IMR-90 (cell line): ENCODE results near the gene AP4S1. TPM values are rescaled to one million over a fixed set of nuclear protein-coding genes. Genes with fewer than 3 reads are reported as not detected.
A peak's percentile ranks its signal among the peaks of the same experiment; 100 is the strongest.

Experiments
- ATAC-seq: fragments of 200-7000 bp; cut with Tn5 transposase; 2 replicates; pipeline ENCODE4 v1.9.1; 2020; ENCODE audit warnings: low read depth, mild to moderate bottlenecking, moderate library complexity
- BruUV-seq: library from RNA; stranded (reverse); fragments of 400-500 nt; replicated peaks from 2 replicates; lab custom pipeline; 2021; lab: Mats Ljungman, UMichigan
- CTCF ChIA-PET: fragments of 300-600 bp; formaldehyde crosslinking; extraction: SDS; loops from one replicate; lab custom pipeline; 2021; ENCODE audit warnings: antibody characterized with exemption; lab: Yijun Ruan, JAX
- POLR2A ChIA-PET: fragments of 300-600 bp; sonication (Branson Sonifier 250); formaldehyde crosslinking; loops from one replicate; lab custom pipeline; 2022; ENCODE audit warnings: antibody characterized with exemption; ENCODE audit not compliant: unreplicated experiment; lab: Charles Lee
- DNase-seq: peaks from one replicate; pipeline ENCODE4 v3.0.0; 2013
- H2AFZ ChIP-seq: replicated peaks from 2 replicates; pipeline ENCODE3; 2013; ENCODE audit warnings: low read length, mild to moderate bottlenecking; ENCODE audit not compliant: poor library complexity
- H2AK5ac ChIP-seq: 2 replicates; pipeline ENCODE4 v1.6.1; 2013; ENCODE audit warnings: low read depth, low read length, inconsistent platforms
- H2AK9ac ChIP-seq: replicated peaks from 2 replicates; pipeline ENCODE3; 2013; ENCODE audit warnings: mild to moderate bottlenecking, low read depth, low read length, moderate library complexity; ENCODE audit not compliant: poor library complexity
- H2BK120ac ChIP-seq: 2 replicates; pipeline ENCODE4 v1.6.1; 2013; ENCODE audit warnings: low read depth, low read length, inconsistent platforms
- H2BK15ac ChIP-seq: 3 replicates; pipeline ENCODE4 v1.6.1; 2013; ENCODE audit warnings: low read depth, low read length, inconsistent platforms
- H2BK20ac ChIP-seq: 2 replicates; pipeline ENCODE4 v1.6.1; 2013; ENCODE audit warnings: low read depth, mild to moderate bottlenecking, inconsistent platforms, low read length, moderate library complexity
- H2BK5ac ChIP-seq: 2 replicates; pipeline ENCODE4 v1.6.1; 2013; ENCODE audit warnings: mild to moderate bottlenecking, low read depth, low read length, inconsistent platforms; ENCODE audit not compliant: poor library complexity, severe bottlenecking
- H3K14ac ChIP-seq: replicated peaks from 2 replicates; pipeline ENCODE4 v1.6.1; 2013; ENCODE audit warnings: low read depth, low read length, inconsistent platforms
- H3K18ac ChIP-seq: 2 replicates; pipeline ENCODE4 v1.6.1; 2013; ENCODE audit warnings: low read depth, low read length, control low read depth
- H3K23ac ChIP-seq: 2 replicates; pipeline ENCODE4 v1.6.1; 2013; ENCODE audit warnings: low read depth, low read length, inconsistent platforms
- H3K27ac ChIP-seq: 2 replicates; pipeline ENCODE4 v1.5.1; 2013; ENCODE audit warnings: mild to moderate bottlenecking, control low read depth, low read length; ENCODE audit not compliant: insufficient read depth
- H3K27me3 ChIP-seq: 2 replicates; pipeline ENCODE4 v1.6.1; 2013; ENCODE audit warnings: low read length; ENCODE audit not compliant: control insufficient read depth, insufficient read depth
- H3K36me3 ChIP-seq: 2 replicates; pipeline ENCODE4 v1.6.1; 2013; ENCODE audit warnings: low read length, mixed read lengths; ENCODE audit not compliant: control insufficient read depth, insufficient read depth
- H3K4ac ChIP-seq: 2 replicates; pipeline ENCODE4 v1.6.1; 2013; ENCODE audit warnings: low read depth, low read length, inconsistent platforms
- H3K4me1 ChIP-seq: 2 replicates; pipeline ENCODE4 v1.6.1; 2013; ENCODE audit warnings: low read length, mixed read lengths; ENCODE audit not compliant: control insufficient read depth, insufficient read depth
- H3K4me2 ChIP-seq: 2 replicates; pipeline ENCODE4 v1.6.1; 2013; ENCODE audit warnings: low read depth, mild to moderate bottlenecking, control low read depth, low read length, moderate library complexity
- H3K4me3 ChIP-seq: 2 replicates; pipeline ENCODE4 v1.5.1; 2013; ENCODE audit warnings: low read depth, mild to moderate bottlenecking, control low read depth, low read length, moderate library complexity; ENCODE audit not compliant: insufficient read depth
- H3K56ac ChIP-seq: 2 replicates; pipeline ENCODE4 v1.6.1; 2013; ENCODE audit warnings: low read length, inconsistent platforms; ENCODE audit not compliant: insufficient read depth; ENCODE audit errors: extremely low read depth
- H3K79me1 ChIP-seq, 2 experiments: 2 replicates each; pipeline ENCODE4 v1.6.1; 2013; ENCODE audit warnings: low read length in 2 of 2, inconsistent platforms in 1 of 2, low read depth in 1 of 2
- H3K9ac ChIP-seq: 2 replicates; pipeline ENCODE4 v1.6.1; 2013; ENCODE audit warnings: low read depth, low read length, control low read depth
- H3K9me1 ChIP-seq: 2 replicates; pipeline ENCODE4 v1.6.1; 2013; ENCODE audit warnings: low read length, inconsistent platforms; ENCODE audit not compliant: insufficient read depth
- H3K9me3 ChIP-seq: 2 replicates; pipeline ENCODE4 v1.6.1; 2013; ENCODE audit warnings: low read length; ENCODE audit not compliant: control insufficient read depth, insufficient read depth
- H4K20me1 ChIP-seq: 2 replicates; pipeline ENCODE4 v1.6.1; 2013; ENCODE audit warnings: low read length, inconsistent platforms; ENCODE audit not compliant: insufficient read depth
- H4K5ac ChIP-seq: 2 replicates; pipeline ENCODE4 v1.6.1; 2013; ENCODE audit warnings: mild to moderate bottlenecking, low read depth, low read length, control low read depth
- H4K8ac ChIP-seq, 2 experiments: 2 replicates each; pipeline ENCODE4 v1.6.1; 2013; ENCODE audit warnings: low read depth in 2 of 2, low read length in 2 of 2, control low read depth in 1 of 2, inconsistent platforms in 1 of 2
- H4K91ac ChIP-seq: 2 replicates; pipeline ENCODE4 v1.6.1; 2013; ENCODE audit warnings: low read depth, low read length, inconsistent platforms; ENCODE audit not compliant: insufficient read depth
- CEBPB ChIP-seq: IDR thresholded peaks from 2 replicates; pipeline ENCODE4 v1.6.1; 2012; ENCODE audit warnings: low read depth, low read length, improper control_type of control experiment
- MAFK ChIP-seq: IDR thresholded peaks from 2 replicates; pipeline ENCODE4 v1.6.1; 2012; ENCODE audit warnings: low read depth, low read length, improper control_type of control experiment
- MXI1 ChIP-seq: IDR thresholded peaks from 2 replicates; pipeline ENCODE4 v1.6.1; 2012; ENCODE audit warnings: low read depth, mild to moderate bottlenecking, low read length, moderate library complexity, borderline replicate concordance
- RAD21 ChIP-seq: IDR thresholded peaks from 2 replicates; pipeline ENCODE4 v1.6.1; 2012; ENCODE audit warnings: low read length, improper control_type of control experiment
- RCOR1 ChIP-seq: IDR thresholded peaks from 2 replicates; pipeline ENCODE4 v1.6.1; 2012; ENCODE audit warnings: mild to moderate bottlenecking, low read length, improper control_type of control experiment; ENCODE audit not compliant: insufficient replicate concordance
- RFX5 ChIP-seq: IDR thresholded peaks from 2 replicates; pipeline ENCODE4 v1.8.0; 2012; ENCODE audit warnings: low read depth, mild to moderate bottlenecking, low read length, moderate library complexity
- SMC3 ChIP-seq: fragments of 150-350 bp; IDR thresholded peaks from 2 replicates; pipeline ENCODE4 v1.6.1; 2016; ENCODE audit warnings: low read depth, mild to moderate bottlenecking, antibody characterized with exemption, low read length, moderate library complexity
- WGBS, 2 experiments: methylation state at CpG; one replicate each; pipeline versions ENCODE4 v1.1.5 to v1.1.7; 2013; ENCODE audit warnings: missing lambda C conversion rate in 2 of 2; ENCODE audit not compliant: insufficient read length in 1 of 2; ENCODE audit errors: extremely low coverage in 2 of 2; 5-methylcytosine and 5-hydroxymethylcytosine counted together
- dilution Hi-C: fragments of 300-500 bp; cut with HindIII; formaldehyde crosslinking; loops from one replicate; pipeline ENCODE4 v1.14.3; 2018; ENCODE audit warnings: low sequenced_read_pairs; ENCODE audit not compliant: unreplicated experiment
- in situ Hi-C: fragments of 300-500 bp; cut with MboI; formaldehyde crosslinking; loops from 3 replicates; pipeline ENCODE4 v1.14.3; 2019; ENCODE audit warnings: low sequenced_read_pairs, inconsistent platforms, mixed read lengths
- intact Hi-C: fragments of 100-400 bp; cut with micrococcal nuclease; formaldehyde crosslinking; loops from 2 replicates; pipeline ENCODE4 v1.10.0; 2022
- polyA plus RNA-seq, 3 experiments: library from polyadenylated mRNA; depleted of rRNA; stranded (reverse); fragments of >200 nt; gene quantifications; 2 replicates each; pipeline ENCODE4 v1.2.3, GENCODE V29; 2012; ENCODE audit warnings: low replicate concordance in 1 of 3
- total RNA-seq: library from RNA; depleted of rRNA; stranded (reverse); fragments of >200 nt; gene quantifications from 2 replicates; pipeline ENCODE4 v1.2.3, GENCODE V29; 2012
- TF ChIP-seq, protein P1 (sequence below): fragments of 150-350 bp; IDR thresholded peaks from 2 replicates; pipeline ENCODE4 v1.6.1; 2017; ENCODE audit warnings: mild to moderate bottlenecking, antibody characterized with exemption, low read length, low read depth

AP4S1 gene
- total and polyA plus RNA-seq, 2 of the 4 experiments (the other 2 are of a cell fraction) = 2.7 to 4.5 TPM

- H2BK20ac ChIP-seq = no peak overlapping the region
- no peak for DNase-seq
- no peak overlapping the region for H3K4ac ChIP-seq
- H3K36me3 ChIP-seq = peaks cover 38% of the 10 kb centered on the region
- no TSS peak for BruUV-seq
- no peak for TF ChIP-seq MXI1
- TF ChIP-seq, protein P1, sequence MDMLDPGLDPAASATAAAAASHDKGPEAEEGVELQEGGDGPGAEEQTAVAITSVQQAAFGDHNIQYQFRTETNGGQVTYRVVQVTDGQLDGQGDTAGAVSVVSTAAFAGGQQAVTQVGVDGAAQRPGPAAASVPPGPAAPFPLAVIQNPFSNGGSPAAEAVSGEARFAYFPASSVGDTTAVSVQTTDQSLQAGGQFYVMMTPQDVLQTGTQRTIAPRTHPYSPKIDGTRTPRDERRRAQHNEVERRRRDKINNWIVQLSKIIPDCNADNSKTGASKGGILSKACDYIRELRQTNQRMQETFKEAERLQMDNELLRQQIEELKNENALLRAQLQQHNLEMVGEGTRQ = no peak
- TF ChIP-seq SMC3 = no peak
- TF ChIP-seq CEBPB = no peak
- TF ChIP-seq RCOR1 = no peak
- TF ChIP-seq RAD21 = no peak
- no peak for TF ChIP-seq MAFK
- no peak for TF ChIP-seq RFX5
- no peaks in the 10 kb centered on the region for H3K27me3 ChIP-seq
- in situ Hi-C loops (no loop called here), intact Hi-C loops (no loop called here), dilution Hi-C loops (no loop called here)
- no peak overlapping the region for H2AK9ac ChIP-seq
- no peak overlapping the region for H3K9ac ChIP-seq
- no peak overlapping the region for H2BK120ac ChIP-seq
- no peak overlapping the region for H3K23ac ChIP-seq
- H2BK5ac ChIP-seq = peak overlapping the region; percentile 35
- no peak overlapping the region for H4K8ac ChIP-seq
- H3K4me1 ChIP-seq = no peaks in the 10 kb centered on the region
- H3K79me1 ChIP-seq = peaks cover 9 to 14% of the 10 kb centered on the region in 2 experiments; a peak in 3 of 4 replicates
- no peak overlapping the region for H3K4me2 ChIP-seq
- H4K5ac ChIP-seq = no peak overlapping the region
- 0 out of 2 replicates have a peak, but pooled peaks cover 3% of the 10 kb centered on the region for H3K9me1 ChIP-seq
- CTCF ChIA-PET = interaction anchor here (0.6 kb wide), 1 partner anchor 299 kb away, joined by 3 read pairs; no protein-coding TSS in a partner anchor
- no peaks in the 10 kb centered on the region for H3K9me3 ChIP-seq
- no peak overlapping the region for H2BK15ac ChIP-seq
- H2AK5ac ChIP-seq = no peak overlapping the region
- no peak overlapping the region for H3K18ac ChIP-seq
- POLR2A ChIA-PET = no interaction called here
- no peaks in the 10 kb centered on the region for H4K20me1 ChIP-seq
- H3K14ac ChIP-seq = no peak overlapping the region
- no peak overlapping the region for H2AFZ ChIP-seq
- no peak overlapping the region for H3K4me3 ChIP-seq
- WGBS, 2 experiments = 100% methylated on average over 3 of the region's 11 CpGs; no CpG with 5 or more reads in 1 of the 2 experiments
- no peak overlapping the region for H3K27ac ChIP-seq
- H4K91ac ChIP-seq = no peak overlapping the region
- H3K56ac ChIP-seq = no peak overlapping the region
- ATAC-seq = no peak
Observed at GRCh38 chr14:31109257-31109656, 83.8 kb downstream of the AP4S1 start.
